Muscle layer of colon (tissue), 2 donors: ENCODE measurements around the gene ST7.

ENCODE experiments used
- H3K27ac ChIP-seq: one replicate; pipeline ENCODE4 v1.7.0; 2013; ENCODE audit warnings: low read depth, mild to moderate bottlenecking, low read length, moderate library complexity
- H3K27me3 ChIP-seq, 2 donors: one replicate each; pipeline ENCODE4 v1.7.0; 2013; ENCODE audit warnings: low read length in 2 of 2, mild to moderate bottlenecking in 2 of 2; ENCODE audit not compliant: insufficient read depth in 2 of 2, control insufficient read depth in 1 of 2
- H3K36me3 ChIP-seq: one replicate; pipeline ENCODE4 v1.7.0; 2013; ENCODE audit warnings: mild to moderate bottlenecking, low read length; ENCODE audit not compliant: insufficient read depth
- H3K4me1 ChIP-seq: one replicate; pipeline ENCODE4 v1.7.0; 2013; ENCODE audit warnings: mild to moderate bottlenecking, low read length; ENCODE audit not compliant: insufficient read depth
- H3K4me3 ChIP-seq, 2 donors: one replicate each; pipeline ENCODE4 v1.7.0; 2013; ENCODE audit warnings: low read length in 2 of 2, low read depth in 1 of 2, mild to moderate bottlenecking in 1 of 2, moderate library complexity in 1 of 2
- H3K9ac ChIP-seq: one replicate; pipeline ENCODE4 v1.7.0; 2013; ENCODE audit warnings: low read length
- H3K9me3 ChIP-seq: one replicate; pipeline ENCODE4 v1.7.0; 2013; ENCODE audit warnings: mild to moderate bottlenecking, low read length
- donor health status: abdominal sarcoma.
- donor health status: Adenocarcinoma of cecum.

Gene ST7

GRCh38 chr7:117274951-117275350, 321.6 kb downstream of the ST7 start:
- no peaks in the 10 kb centered on the region for H3K27me3 ChIP-seq
- H3K27ac ChIP-seq = no peak overlapping the region

GRCh38 chr7:117277576-117277975, 324.3 kb downstream of the ST7 start:
- Histone ChIP-seq H3K9me3 (no peaks in the 10 kb centered on the region), H3K27ac (no peak overlapping the region), H3K9ac (no peak overlapping the region), H3K4me1 (no peaks in the 10 kb centered on the region), H3K27me3 (no peaks in the 10 kb centered on the region), H3K36me3 (no peaks in the 10 kb centered on the region), H3K4me3 (no peak overlapping the region)

More at GRCh38 chr7:117274951-117275350, 321.6 kb downstream of the ST7 start:
- no peak overlapping the region for H3K4me3 ChIP-seq
- no peaks in the 10 kb centered on the region for H3K36me3 ChIP-seq
- no peaks in the 10 kb centered on the region for H3K9me3 ChIP-seq
- no peak overlapping the region for H3K9ac ChIP-seq
- no peaks in the 10 kb centered on the region for H3K4me1 ChIP-seq

DNA sequence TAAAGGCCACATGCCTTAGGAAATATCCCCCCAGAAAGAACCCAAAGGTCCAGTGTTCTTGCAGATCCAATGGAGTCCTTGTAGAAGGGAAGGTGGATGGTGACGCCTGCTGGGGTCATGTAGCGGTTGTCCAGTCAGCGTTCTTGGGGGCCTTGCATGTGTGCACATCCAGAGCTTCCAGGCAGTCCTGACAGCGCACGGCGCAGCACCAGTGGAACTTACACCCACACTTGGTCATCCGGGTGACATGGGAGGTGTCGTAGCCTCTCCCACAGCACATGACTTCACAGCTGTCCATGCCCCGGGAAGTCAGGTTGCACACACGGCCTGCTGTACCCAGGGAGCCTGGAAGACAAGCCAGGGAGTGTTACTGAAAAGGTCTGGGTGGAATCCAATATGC, 324.7 kb downstream of the ST7 start:
- Histone ChIP-seq H3K36me3 (no peaks in the 10 kb centered on the region), H3K27me3 (no peaks in the 10 kb centered on the region), H3K4me3 (no peak overlapping the region), H3K9me3 (no peaks in the 10 kb centered on the region), H3K27ac (no peak overlapping the region), H3K4me1 (no peaks in the 10 kb centered on the region), H3K9ac (no peak overlapping the region)

GRCh38 chr7:117279203-117279602, 325.9 kb downstream of the ST7 start:
- Histone ChIP-seq H3K4me1 (no peaks in the 10 kb centered on the region), H3K27me3 (no peaks in the 10 kb centered on the region), H3K36me3 (no peaks in the 10 kb centered on the region), H3K4me3 (no peak overlapping the region), H3K9me3 (no peaks in the 10 kb centered on the region), H3K9ac (no peak overlapping the region), H3K27ac (no peak overlapping the region)
